ENCODE measurements around the gene DPYD. TPM values are rescaled to one million over a fixed set of nuclear protein-coding genes. Genes with fewer than 3 reads are reported as not detected.

The DPYD gene
- total RNA-seq, 2 experiments from 2014 or later: 62.9 to 63.5 TPM

- H3K27ac Mint-ChIP-seq: no peak overlapping the region
- H3K9me3 Mint-ChIP-seq: no peaks in the 10 kb centered on the region
- H3K4me3 Mint-ChIP-seq: no peak overlapping the region
- peaks cover 2% of the 10 kb centered on the region for H3K4me1 Mint-ChIP-seq
- no peaks in the 10 kb centered on the region for H3K27me3 Mint-ChIP-seq
- no peak for DNase-seq
- ChIA-PET POLR2A (interaction anchor here (0.6 kb wide), 1 partner anchor 268 kb away, joined by 4 read pairs; no protein-coding TSS in a partner anchor), CTCF (interaction anchor here (0.6 to 1.2 kb wide), 2 partner anchors 25 to 39 kb away, joined by 3 read pairs; no protein-coding TSS in a partner anchor)
- H3K36me3 Mint-ChIP-seq (ENCODE audit: low read depth): peaks cover 2% of the 10 kb centered on the region
These were observed 572.1 kb downstream of the DPYD start for GRCh38 chr1:97348599-97349265.

DNA sequence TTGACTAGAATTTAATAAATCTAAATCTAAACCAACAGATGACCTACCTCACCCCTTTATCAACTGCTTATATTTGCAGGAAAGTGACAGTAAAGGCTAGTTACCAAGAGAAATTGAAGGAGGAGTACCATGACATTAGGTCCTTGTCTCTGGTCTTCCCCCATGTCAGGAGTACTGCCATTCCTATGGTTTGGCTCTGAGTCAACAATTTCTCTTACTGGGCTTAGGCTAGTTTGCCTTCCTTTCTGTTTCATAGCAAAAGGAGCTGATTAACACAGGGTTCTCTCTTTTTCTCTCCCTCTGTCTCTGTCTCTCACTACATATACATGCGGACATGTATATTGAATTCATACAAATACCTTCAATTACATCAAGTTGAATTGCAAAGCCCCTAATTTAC is 579.9 kb downstream of the DPYD start:
- Mint-ChIP-seq H3K27ac (no peak overlapping the region), H3K4me3 (no peak overlapping the region), H3K36me3 (ENCODE audit: low read depth) (no peaks in the 10 kb centered on the region), H3K9me3 (no peaks in the 10 kb centered on the region), H3K4me1 (no peaks in the 10 kb centered on the region), H3K27me3 (no peaks in the 10 kb centered on the region)
- no peak for DNase-seq
- ChIA-PET POLR2A (no interaction called here), CTCF (interaction anchor here (0.9 kb wide), 1 partner anchor 9 kb away, joined by 3 read pairs; no protein-coding TSS in a partner anchor)

- ChIA-PET POLR2A (no interaction called here), CTCF (no interaction called here)
- H3K9me3 Mint-ChIP-seq: no peaks in the 10 kb centered on the region
- no peaks in the 10 kb centered on the region for H3K27me3 Mint-ChIP-seq
- H3K4me1 Mint-ChIP-seq: no peaks in the 10 kb centered on the region
- no peak for DNase-seq
- no peak overlapping the region for H3K4me3 Mint-ChIP-seq
- no peak overlapping the region for H3K27ac Mint-ChIP-seq
- no peaks in the 10 kb centered on the region for H3K36me3 Mint-ChIP-seq (ENCODE audit: low read depth)
These were observed 582.5 kb downstream of the DPYD start for GRCh38 chr1:97338347-97338746.

DNA sequence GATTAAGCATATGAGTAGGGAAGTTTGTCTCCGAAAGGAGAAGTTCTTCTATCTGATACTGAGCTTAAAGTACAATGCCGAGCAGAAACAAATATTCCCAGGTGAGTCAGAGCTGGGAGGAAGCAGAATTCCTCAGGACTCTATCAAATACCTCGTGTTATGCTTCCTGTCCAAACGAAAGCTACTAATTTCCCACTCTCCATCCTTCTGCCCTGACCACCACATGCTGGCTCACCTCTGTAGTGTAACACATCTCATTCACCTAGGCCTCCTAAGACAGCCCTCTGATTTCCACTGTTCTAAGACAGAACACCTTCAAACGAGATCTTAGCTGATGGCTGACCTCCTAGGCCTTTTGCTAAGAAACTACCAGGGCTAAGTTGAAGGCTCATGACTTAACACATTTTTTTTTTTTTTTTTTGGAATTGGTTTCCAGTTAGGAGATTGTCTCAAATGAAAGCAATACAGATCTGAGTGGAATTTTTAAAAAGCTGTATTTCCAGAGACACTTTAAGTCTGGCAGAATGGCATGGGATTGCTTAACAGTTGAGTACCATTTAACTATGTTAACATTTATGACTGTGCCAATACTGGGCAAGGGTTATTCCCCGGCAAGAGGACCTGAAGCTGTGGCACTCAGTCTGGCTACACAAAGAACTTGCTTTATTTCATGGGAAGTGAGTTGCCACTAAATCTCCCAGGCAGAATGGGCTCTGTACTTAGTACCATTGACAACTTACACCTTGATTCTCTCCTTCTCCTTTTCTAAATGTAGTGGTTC is 583.4 kb downstream of the DPYD start:
- H3K36me3 Mint-ChIP-seq (ENCODE audit: low read depth): no peaks in the 10 kb centered on the region
- DNase-seq: no peak
- CTCF ChIA-PET: interaction anchor here (0.6 kb wide), 1 partner anchor 9 kb away, joined by 3 read pairs; no protein-coding TSS in a partner anchor
- no peak overlapping the region for H3K4me3 Mint-ChIP-seq
- H3K9me3 Mint-ChIP-seq: no peaks in the 10 kb centered on the region
- H3K27me3 Mint-ChIP-seq: no peaks in the 10 kb centered on the region
- H3K27ac Mint-ChIP-seq: no peak overlapping the region
- POLR2A ChIA-PET: no interaction called here
- H3K4me1 Mint-ChIP-seq: no peaks in the 10 kb centered on the region

DNA sequence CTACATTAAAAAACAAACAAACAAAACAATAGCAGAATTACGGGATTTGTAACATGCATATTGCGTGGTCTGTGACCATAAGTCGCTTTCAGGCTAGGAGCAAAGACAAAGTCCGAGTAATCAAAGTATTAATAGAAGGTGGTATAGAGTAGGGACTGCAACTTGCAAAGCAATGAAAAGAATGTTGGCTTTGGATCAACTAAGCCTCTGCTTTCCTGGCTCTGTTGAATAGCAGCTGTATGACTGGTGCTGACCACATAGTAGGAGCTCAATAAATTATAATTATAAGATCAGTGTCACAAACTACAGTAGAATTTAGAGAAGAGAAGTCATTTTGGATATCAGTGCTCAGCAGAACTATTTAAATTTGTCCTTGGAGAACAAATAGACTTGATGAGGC is 586.4 kb downstream of the DPYD start:
- CTCF ChIA-PET: no interaction called here
- POLR2A ChIA-PET: no interaction called here
- H3K9me3 Mint-ChIP-seq: no peaks in the 10 kb centered on the region

GRCh38 chr1:97332716-97333115 is 588.1 kb downstream of the DPYD start:
- ChIA-PET POLR2A (no interaction called here), CTCF (no interaction called here)
- Mint-ChIP-seq H3K27ac (no peak overlapping the region), H3K4me1 (no peaks in the 10 kb centered on the region), H3K4me3 (no peak overlapping the region), H3K27me3 (no peaks in the 10 kb centered on the region), H3K9me3 (no peaks in the 10 kb centered on the region), H3K36me3 (ENCODE audit: low read depth) (no peaks in the 10 kb centered on the region)
- no peak for DNase-seq

More for the DNA sequence above, 586.4 kb downstream of the DPYD start:
- Mint-ChIP-seq H3K27ac (no peak overlapping the region), H3K4me1 (no peaks in the 10 kb centered on the region), H3K36me3 (ENCODE audit: low read depth) (no peaks in the 10 kb centered on the region), H3K4me3 (no peak overlapping the region), H3K27me3 (no peaks in the 10 kb centered on the region)
- DNase-seq: no peak

DNA sequence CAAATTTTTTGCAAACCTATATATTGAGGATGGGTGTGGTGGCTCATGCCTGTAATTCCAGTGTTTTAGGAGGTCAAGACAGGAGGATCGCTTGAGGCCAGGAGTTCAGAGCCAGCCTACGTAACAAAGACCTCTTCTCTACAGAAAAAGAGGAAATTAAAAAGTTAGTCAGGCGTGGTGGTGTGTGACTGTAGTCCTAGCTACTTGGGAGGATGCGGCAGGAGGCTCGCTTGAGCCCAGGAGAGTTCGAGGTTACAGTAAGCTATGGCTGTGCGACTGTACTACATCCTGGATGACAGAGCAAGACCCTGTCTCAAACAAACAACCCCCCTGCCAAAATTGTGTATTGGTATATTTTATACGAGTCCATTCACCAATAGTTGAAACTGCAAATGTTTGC is 589.7 kb downstream of the DPYD start:
- ChIA-PET CTCF (no interaction called here), POLR2A (no interaction called here)
- H3K27me3 Mint-ChIP-seq: no peaks in the 10 kb centered on the region
- H3K36me3 Mint-ChIP-seq (ENCODE audit: low read depth): no peaks in the 10 kb centered on the region
- DNase-seq: no peak
- no peak overlapping the region for H3K4me3 Mint-ChIP-seq
- H3K9me3 Mint-ChIP-seq: no peaks in the 10 kb centered on the region
- H3K4me1 Mint-ChIP-seq: peaks cover 1% of the 10 kb centered on the region
- no peak overlapping the region for H3K27ac Mint-ChIP-seq

- Mint-ChIP-seq H3K4me3 (no peak overlapping the region), H3K27me3 (no peaks in the 10 kb centered on the region), H3K36me3 (ENCODE audit: low read depth) (no peaks in the 10 kb centered on the region), H3K9me3 (peaks cover 4% of the 10 kb centered on the region), H3K27ac (no peak overlapping the region), H3K4me1 (no peaks in the 10 kb centered on the region)
- POLR2A ChIA-PET: no interaction called here
- DNase-seq: no peak
- CTCF ChIA-PET: no interaction called here
These were observed 606.1 kb downstream of the DPYD start for GRCh38 chr1:97314685-97315084.

GRCh38 chr1:97308131-97308530 is 612.7 kb downstream of the DPYD start:
- no peak for DNase-seq
- ChIA-PET CTCF (no interaction called here), POLR2A (no interaction called here)
- H3K4me1 Mint-ChIP-seq: no peaks in the 10 kb centered on the region
- no peaks in the 10 kb centered on the region for H3K9me3 Mint-ChIP-seq
- H3K36me3 Mint-ChIP-seq (ENCODE audit: low read depth): peaks cover 11% of the 10 kb centered on the region
- H3K27ac Mint-ChIP-seq: no peak overlapping the region
- H3K4me3 Mint-ChIP-seq: no peak overlapping the region
- H3K27me3 Mint-ChIP-seq: no peaks in the 10 kb centered on the region

- H3K4me3 Mint-ChIP-seq: no peak overlapping the region
These were observed 613.3 kb downstream of the DPYD start for GRCh38 chr1:97307568-97307967.

DNA sequence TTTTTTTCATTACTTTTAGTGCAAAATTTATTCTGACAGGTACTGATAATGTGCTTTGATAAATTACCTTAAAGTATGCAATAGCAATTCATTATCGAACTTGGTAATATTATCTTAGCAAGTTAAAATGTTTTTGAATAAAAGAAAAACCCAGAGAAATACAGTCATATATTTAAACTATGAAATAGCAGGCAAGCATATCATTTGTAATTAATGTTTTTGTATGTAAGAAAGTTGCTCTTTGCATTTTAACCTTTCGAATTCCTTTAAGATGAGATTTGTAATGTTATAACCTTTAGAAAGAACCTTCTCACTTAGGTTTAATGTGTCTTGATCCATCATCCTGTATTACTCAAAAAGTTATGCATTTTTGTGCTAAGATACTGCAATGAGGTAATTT is 613.7 kb downstream of the DPYD start:
- DNase-seq: no peak
- Mint-ChIP-seq H3K9me3 (no peaks in the 10 kb centered on the region), H3K36me3 (ENCODE audit: low read depth) (peaks cover 11% of the 10 kb centered on the region), H3K4me1 (no peaks in the 10 kb centered on the region), H3K4me3 (no peak overlapping the region), H3K27me3 (no peaks in the 10 kb centered on the region), H3K27ac (no peak overlapping the region)
- ChIA-PET POLR2A (no interaction called here), CTCF (no interaction called here)

More at GRCh38 chr1:97307568-97307967, 613.3 kb downstream of the DPYD start:
- no peak for DNase-seq
- POLR2A ChIA-PET: no interaction called here
- no peaks in the 10 kb centered on the region for H3K9me3 Mint-ChIP-seq
- H3K27ac Mint-ChIP-seq: no peak overlapping the region
- H3K27me3 Mint-ChIP-seq: no peaks in the 10 kb centered on the region
- H3K36me3 Mint-ChIP-seq (ENCODE audit: low read depth): peaks cover 11% of the 10 kb centered on the region
- no peaks in the 10 kb centered on the region for H3K4me1 Mint-ChIP-seq
- CTCF ChIA-PET: no interaction called here

DNA sequence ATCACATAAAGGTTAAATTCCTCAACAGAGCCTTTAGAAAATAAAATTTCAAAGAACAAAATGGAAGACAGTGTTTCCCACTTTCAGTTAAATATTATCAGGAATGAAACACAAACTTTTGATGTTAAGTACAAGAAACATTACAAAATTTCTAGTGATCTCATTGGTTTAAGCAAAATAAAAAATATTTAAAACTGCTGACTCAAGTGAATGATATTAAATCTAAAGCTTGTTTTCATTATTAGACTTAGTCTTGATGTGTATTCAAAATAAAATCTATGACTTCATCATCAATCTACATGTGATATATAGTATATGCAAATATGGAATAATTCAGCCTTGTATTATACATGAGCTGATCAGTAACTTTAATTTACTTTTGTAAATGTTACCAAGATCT is 614.3 kb downstream of the DPYD start:
- no peak overlapping the region for H3K4me3 Mint-ChIP-seq
- H3K27me3 Mint-ChIP-seq: no peaks in the 10 kb centered on the region
- DNase-seq: no peak
- CTCF ChIA-PET: no interaction called here
- H3K4me1 Mint-ChIP-seq: no peaks in the 10 kb centered on the region
- peaks cover 11% of the 10 kb centered on the region for H3K36me3 Mint-ChIP-seq (ENCODE audit: low read depth)
- H3K27ac Mint-ChIP-seq: no peak overlapping the region
- H3K9me3 Mint-ChIP-seq: no peaks in the 10 kb centered on the region
- POLR2A ChIA-PET: no interaction called here

GRCh38 chr1:97304366-97304765 is 616.5 kb downstream of the DPYD start:
- Mint-ChIP-seq H3K4me3 (no peak overlapping the region), H3K9me3 (no peaks in the 10 kb centered on the region), H3K27ac (no peak overlapping the region), H3K36me3 (ENCODE audit: low read depth) (peaks cover 11% of the 10 kb centered on the region), H3K4me1 (no peaks in the 10 kb centered on the region), H3K27me3 (no peaks in the 10 kb centered on the region)
- ChIA-PET CTCF (no interaction called here), POLR2A (no interaction called here)
- no peak for DNase-seq

All from activated CD4-positive, alpha-beta T cell treated with anti-CD3 and anti-CD28 coated beads, Interleukin-2, amount 10 ng/mL, durations not matched to agents 7 days and 5 days (primary cell).